HG03060 (cell line): ENCODE data around the gene CD101.
A peak's percentile ranks its signal among the peaks of the same experiment; 100 is the strongest.

Source experiments
- ATAC-seq: cut with Tn5 transposase; IDR thresholded peaks from one replicate; pipeline ENCODE4 v1.9.1; 2021; ENCODE audit warnings: low read depth, moderate number of reproducible peaks; ENCODE audit not compliant: unreplicated experiment

Gene CD101

GRCh38 chr1:117046781-117047180 lies 45.2 kb downstream of the CD101 start:
- ATAC-seq: no peak

- ATAC-seq: no peak
Measured at GRCh38 chr1:117047271-117047670, 45.7 kb downstream of the CD101 start.

- ATAC-seq: no peak
Measured at GRCh38 chr1:117049857-117050256, 48.3 kb downstream of the CD101 start.

- no peak for ATAC-seq
Measured at GRCh38 chr1:117051224-117052064, 49.9 kb downstream of the CD101 start.

GRCh38 chr1:117054068-117054467 lies 52.5 kb downstream of the CD101 start:
- no peak for ATAC-seq

- ATAC-seq: no peak
Measured at GRCh38 chr1:117058810-117059209, 57.2 kb downstream of the CD101 start.

DNA sequence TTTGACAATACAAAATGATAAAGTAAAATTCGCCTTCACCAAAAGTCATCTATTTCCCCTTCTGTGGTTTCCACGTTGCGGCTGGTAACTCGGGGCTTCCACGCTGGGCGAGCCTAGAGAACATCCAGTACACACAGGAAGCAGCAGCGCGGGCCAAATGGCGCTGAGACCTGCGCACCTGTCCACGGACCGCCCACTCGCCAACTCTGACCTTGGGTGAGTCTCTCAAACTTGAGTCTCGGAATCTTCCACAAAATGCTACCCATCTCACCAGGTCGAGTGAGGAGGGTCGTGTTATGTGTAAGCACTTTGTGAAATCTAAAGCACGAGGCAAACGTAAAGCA lies 57.7 kb downstream of the CD101 start:
- no peak for ATAC-seq

DNA sequence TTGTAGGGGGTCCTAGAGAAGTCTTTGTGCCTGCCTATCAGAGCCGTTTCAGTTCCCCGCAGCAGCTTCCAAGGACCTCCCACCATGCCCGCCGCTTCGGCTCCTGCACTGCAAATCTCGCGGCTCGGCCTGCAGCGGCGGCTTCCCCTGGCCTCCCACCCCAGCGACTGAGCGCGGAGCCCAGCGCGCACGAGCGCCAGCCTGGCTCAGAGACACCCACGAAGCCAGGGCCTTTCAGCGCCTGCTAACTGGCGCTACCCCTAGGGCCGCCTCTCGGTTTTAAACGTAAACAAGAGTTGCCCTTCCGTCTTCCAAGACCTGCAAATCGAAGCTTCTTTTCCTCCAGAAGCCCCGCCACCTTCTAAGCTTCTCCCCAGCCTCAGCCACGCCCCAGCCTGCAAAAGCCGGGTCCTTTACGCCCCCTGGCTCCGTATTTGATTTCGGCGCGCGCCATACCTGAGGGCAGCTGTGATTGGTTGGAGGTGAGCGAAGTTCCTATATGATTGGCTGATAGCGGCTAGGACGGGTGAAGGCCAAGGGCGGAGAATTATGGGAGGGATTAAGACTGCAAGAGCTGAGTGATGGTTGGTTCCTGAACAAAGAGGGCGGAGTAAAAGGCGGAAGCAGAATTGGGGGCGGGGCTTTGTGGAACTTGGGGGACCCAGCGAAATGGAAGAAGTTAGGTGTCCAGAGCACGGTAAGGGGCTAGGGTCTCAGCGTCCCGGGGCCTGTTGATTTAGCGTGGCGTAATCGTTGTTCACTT lies 58.3 kb downstream of the CD101 start, which contains the start of gene TTF2:
Gene TTF2, plus strand, starts transcription at position 649 of the 763 bp plus-strand sequence. Its CDS starts 21 bp downstream, at position 670.
- ATAC-seq: peak; percentile 89

DNA sequence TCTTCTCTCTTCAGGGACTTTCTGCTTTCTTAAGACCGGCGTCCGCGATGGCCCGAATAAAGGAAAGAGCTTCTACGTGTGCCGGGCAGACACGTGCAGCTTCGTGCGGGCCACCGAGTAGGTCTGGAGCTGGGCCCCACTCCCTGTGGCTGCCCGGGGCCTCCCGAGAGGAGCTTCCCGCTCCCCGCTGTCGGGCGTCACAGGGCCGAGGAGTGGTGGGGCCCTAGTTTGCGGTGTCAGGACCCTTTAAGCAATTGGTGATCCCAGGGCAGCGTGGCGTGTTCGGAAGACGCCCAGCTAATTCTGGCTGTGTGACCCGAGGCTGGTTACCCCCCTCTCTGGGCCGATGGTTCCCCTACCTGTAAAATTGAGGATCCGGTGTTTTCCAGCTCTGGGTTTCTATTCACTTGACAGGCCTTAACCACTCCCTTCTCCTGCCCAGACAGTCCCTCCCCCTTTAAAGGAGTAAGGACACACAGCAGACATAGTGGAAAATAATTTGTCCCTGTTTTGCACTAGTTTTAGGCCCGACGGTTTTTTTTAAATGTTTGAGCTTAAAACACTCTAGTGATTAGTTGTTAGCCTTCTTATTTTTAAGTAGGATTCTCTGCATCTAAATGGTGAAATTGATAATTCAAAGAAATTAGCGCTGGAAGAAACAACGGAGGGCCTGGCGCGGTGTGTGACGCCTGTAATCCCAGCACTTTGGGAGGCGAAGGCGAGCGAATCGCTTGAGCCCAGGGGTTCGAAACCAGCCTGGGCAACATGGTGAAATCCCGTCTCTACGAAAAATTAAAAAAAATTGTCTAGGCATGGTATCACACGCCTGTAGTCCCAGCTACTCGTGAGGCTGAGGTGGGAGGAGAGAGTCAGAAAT lies 59.1 kb downstream of the CD101 start:
- no peak for ATAC-seq

DNA sequence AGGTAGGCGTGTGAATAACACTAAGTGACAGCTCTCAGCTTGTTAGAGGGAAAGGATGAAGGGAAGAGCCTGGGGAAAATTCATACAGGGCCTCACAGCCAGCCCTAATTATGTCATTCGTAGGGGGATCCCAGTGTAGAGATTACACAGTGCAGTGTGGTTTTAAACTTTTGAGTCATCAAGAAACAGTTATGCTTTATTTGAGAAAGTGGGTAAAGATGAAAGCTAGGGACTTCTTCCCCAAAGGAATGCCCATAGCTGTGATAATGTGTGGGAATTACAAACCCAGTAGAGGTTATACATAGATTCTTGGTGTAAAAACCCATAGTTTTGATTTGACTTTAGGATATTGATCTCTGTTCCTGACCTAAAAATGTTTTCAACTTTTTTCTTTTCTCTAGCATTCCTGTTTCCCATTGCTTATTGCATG lies 60.4 kb downstream of the CD101 start:
- no peak for ATAC-seq

DNA sequence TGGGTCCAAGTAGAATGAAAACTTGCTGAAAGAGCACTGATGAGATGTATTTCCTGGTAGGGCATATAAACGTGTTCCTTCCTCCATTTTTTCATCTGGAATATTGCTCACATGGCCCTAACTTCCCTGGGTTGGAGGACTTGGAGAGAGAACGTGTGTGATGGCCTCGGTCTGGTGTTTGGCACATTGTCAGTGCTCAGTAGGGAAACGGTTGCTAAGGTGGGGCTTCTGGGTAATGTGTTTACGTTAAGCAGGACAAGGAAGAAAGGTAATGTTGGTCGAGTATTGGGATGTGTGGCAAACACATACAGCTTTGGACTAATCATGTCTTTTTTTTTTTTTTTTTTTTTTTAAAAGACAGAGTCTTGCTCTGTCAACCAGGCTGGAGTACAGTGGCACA lies 64.8 kb downstream of the CD101 start:
- no peak for ATAC-seq

- no peak for ATAC-seq
Measured at GRCh38 chr1:117067533-117068370, 66.2 kb downstream of the CD101 start.

DNA sequence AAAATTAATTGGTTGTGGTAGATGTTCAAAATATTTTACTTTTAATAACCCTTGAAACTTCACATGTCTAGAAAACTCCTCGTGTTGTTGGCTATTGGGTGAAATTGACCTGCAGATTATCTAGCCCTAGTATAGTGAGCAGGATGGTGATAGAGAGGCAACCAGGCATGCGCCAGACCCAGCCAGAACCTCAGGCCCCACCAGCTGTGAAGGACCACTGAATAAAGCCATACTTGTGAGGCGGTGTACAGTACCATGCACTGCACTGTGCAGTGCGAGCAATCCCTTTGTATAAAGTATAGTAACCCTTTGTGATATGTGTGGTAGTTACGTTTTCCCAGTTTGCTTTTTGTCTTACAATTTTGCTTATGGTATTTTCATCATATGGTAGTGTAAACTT lies 67.0 kb downstream of the CD101 start:
- ATAC-seq: no peak

- no peak for ATAC-seq
Measured at GRCh38 chr1:117069220-117069844, 67.8 kb downstream of the CD101 start.

DNA sequence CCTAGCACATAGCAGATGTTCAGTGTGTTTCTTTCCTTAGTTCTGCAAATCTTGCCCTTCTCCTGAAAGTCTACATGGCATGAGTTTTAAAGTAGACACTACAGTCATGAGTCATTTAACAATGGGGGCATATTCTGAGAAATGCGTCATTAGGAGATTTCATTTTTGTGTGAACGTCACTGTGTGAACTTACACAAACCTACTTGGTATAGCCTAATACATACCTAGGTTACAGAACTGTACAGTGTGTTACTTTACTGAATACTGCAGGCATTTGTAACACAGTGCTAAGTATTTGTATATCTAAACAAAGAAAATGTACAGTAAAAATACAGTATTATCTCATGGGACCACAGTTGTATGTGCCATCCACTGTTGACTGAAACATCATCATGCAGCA lies 68.6 kb downstream of the CD101 start:
- no peak for ATAC-seq

GRCh38 chr1:117076648-117077047 lies 75.1 kb downstream of the CD101 start:
- no peak for ATAC-seq

GRCh38 chr1:117077267-117077666 lies 75.7 kb downstream of the CD101 start:
- no peak for ATAC-seq

- no peak for ATAC-seq
Measured at GRCh38 chr1:117079737-117080136, 78.2 kb downstream of the CD101 start.

- ATAC-seq: no peak
Measured at GRCh38 chr1:117084231-117084630, 82.7 kb downstream of the CD101 start.
